Mammary epithelial cell (primary cell): ENCODE measurements around the gene LIMS2.

ENCODE experiments used
- EZH2 ChIP-seq: IDR thresholded peaks from 2 replicates; pipeline ENCODE4 v1.6.1; 2012; ENCODE audit warnings: low read length, inconsistent platforms, borderline replicate concordance
- TF ChIP-seq, protein P1 (sequence below), 2 donors: IDR thresholded peaks in 1 of 2; conservative IDR thresholded peaks in 1 of 2; 2 replicates each; pipeline ENCODE4 v1.5.1; 2011 to 2012; ENCODE audit warnings: inconsistent platforms in 2 of 2, low read length in 2 of 2, mild to moderate bottlenecking in 2 of 2, control low read depth in 1 of 2, low read depth in 1 of 2; ENCODE audit not compliant: insufficient read depth in 1 of 2; ENCODE audit errors: extremely low read depth in 1 of 2

DNA sequence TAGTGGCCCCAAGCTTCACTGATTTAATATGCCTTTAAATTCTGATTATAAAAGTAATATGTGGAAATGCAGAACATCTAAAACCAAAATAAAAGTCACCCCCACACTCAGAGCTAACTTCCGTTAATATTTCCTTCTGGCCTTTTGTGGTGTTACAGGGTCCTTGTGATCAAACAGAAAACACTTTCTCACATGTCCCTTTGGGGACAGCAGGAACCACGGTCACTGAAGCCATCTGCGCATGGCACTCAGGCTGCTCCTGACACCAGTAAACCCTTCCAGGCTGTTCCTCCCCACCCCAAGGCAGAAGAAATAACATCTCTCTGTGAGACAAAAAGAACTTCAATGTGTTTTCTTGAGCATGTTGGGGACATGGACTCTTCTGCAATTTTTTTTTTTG, 54.5 kb downstream of the LIMS2 start:
- TF ChIP-seq, protein P1, sequence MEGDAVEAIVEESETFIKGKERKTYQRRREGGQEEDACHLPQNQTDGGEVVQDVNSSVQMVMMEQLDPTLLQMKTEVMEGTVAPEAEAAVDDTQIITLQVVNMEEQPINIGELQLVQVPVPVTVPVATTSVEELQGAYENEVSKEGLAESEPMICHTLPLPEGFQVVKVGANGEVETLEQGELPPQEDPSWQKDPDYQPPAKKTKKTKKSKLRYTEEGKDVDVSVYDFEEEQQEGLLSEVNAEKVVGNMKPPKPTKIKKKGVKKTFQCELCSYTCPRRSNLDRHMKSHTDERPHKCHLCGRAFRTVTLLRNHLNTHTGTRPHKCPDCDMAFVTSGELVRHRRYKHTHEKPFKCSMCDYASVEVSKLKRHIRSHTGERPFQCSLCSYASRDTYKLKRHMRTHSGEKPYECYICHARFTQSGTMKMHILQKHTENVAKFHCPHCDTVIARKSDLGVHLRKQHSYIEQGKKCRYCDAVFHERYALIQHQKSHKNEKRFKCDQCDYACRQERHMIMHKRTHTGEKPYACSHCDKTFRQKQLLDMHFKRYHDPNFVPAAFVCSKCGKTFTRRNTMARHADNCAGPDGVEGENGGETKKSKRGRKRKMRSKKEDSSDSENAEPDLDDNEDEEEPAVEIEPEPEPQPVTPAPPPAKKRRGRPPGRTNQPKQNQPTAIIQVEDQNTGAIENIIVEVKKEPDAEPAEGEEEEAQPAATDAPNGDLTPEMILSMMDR (conservative IDR thresholded peaks at IDR 0.05 in 1 of 2, IDR thresholded peaks at IDR 0.05 in 1 of 2; ENCODE audit: extremely low read depth in 1 of 2, insufficient read depth in 1 of 2, low read depth in 1 of 2, low read length in 2 of 2) = no peak
- no peak for TF ChIP-seq EZH2
